GM23338 (cell line): ENCODE results near the gene SGCD.

Source experiments
- CTCF ChIP-seq, 2 experiments: fragments of 200-600 bp in 1 of 2; sonication (generic) in 1 of 2; conservative IDR thresholded peaks; 2 replicates each; pipeline versions ENCODE4 v1.5.1 to v1.6.1; 2016 to 2017; ENCODE audit warnings: antibody characterized with exemption in 2 of 2, low read depth in 2 of 2, mild to moderate bottlenecking in 2 of 2, moderate library complexity in 1 of 2
- EZH2 ChIP-seq: fragments of 200-600 bp; sonication (generic); IDR thresholded peaks from one replicate; pipeline ENCODE4 v1.8.0; 2017; ENCODE audit warnings: antibody characterized with exemption, mild to moderate bottlenecking, low read depth; ENCODE audit not compliant: unreplicated experiment
- EZH2phosphoT487 ChIP-seq: fragments of 200-600 bp; sonication (generic); IDR thresholded peaks from one replicate; pipeline ENCODE4 v1.8.1; 2018; ENCODE audit warnings: antibody characterized with exemption; ENCODE audit not compliant: unreplicated experiment
- JUNB ChIP-seq: IDR thresholded peaks from one replicate; pipeline ENCODE4 v1.6.1; 2016; ENCODE audit warnings: antibody characterized with exemption; ENCODE audit not compliant: unreplicated experiment
- NANOG ChIP-seq: IDR thresholded peaks from 2 replicates; pipeline ENCODE4 v1.6.1; 2016; ENCODE audit warnings: antibody characterized with exemption, borderline replicate concordance
- POLR2AphosphoS5 ChIP-seq: IDR thresholded peaks from 2 replicates; pipeline ENCODE4 v1.6.1; 2016; ENCODE audit warnings: antibody characterized with exemption, low read depth
- STAT1 ChIP-seq: IDR thresholded peaks from one replicate; pipeline ENCODE4 v1.6.1; 2016; ENCODE audit warnings: antibody characterized with exemption; ENCODE audit not compliant: unreplicated experiment
- ZNF331 ChIP-seq: fragments of 250-450 bp; sonication (Bioruptor Pico); IDR thresholded peaks from 2 replicates; pipeline ENCODE4 v1.5.0; 2020; ENCODE audit warnings: low read depth, mild to moderate bottlenecking, moderate library complexity
- TF ChIP-seq, protein P1 (sequence below): IDR thresholded peaks from one replicate; pipeline ENCODE4 v1.6.1; 2018; ENCODE audit warnings: antibody characterized with exemption; ENCODE audit not compliant: unreplicated experiment

DNA sequence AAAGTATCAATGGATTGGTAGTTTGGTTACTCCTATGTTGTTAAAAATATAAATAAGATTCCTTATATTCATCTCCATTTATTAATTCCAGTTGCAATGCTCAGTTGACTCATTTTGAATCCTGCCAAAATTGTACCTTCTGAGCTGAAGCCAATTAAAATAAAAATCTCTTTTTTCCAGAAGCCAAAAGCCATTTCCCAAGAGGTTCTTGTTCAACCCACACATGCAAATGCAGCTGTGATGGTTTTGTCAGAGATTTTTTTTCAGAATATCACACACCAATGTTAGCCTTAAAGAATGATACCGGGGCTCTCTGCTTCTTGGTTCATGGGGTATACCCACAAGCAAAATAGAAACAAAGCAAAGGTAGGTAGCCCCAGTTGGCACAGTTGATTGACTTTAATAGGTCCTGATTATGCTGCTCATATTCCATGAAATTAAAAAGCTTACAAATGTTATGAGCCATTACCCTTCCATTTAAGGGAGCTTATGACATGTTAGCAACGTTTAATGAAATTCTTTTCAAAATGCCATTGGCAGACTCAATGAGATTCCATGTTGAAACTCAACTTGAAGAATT is 208.0 kb downstream of the SGCD start:
- no peak for TF ChIP-seq CTCF (conservative IDR thresholded peaks at IDR 0.05; ENCODE audit: low read depth in 2 of 2)
- TF ChIP-seq JUNB = no peak
- TF ChIP-seq, protein P1, sequence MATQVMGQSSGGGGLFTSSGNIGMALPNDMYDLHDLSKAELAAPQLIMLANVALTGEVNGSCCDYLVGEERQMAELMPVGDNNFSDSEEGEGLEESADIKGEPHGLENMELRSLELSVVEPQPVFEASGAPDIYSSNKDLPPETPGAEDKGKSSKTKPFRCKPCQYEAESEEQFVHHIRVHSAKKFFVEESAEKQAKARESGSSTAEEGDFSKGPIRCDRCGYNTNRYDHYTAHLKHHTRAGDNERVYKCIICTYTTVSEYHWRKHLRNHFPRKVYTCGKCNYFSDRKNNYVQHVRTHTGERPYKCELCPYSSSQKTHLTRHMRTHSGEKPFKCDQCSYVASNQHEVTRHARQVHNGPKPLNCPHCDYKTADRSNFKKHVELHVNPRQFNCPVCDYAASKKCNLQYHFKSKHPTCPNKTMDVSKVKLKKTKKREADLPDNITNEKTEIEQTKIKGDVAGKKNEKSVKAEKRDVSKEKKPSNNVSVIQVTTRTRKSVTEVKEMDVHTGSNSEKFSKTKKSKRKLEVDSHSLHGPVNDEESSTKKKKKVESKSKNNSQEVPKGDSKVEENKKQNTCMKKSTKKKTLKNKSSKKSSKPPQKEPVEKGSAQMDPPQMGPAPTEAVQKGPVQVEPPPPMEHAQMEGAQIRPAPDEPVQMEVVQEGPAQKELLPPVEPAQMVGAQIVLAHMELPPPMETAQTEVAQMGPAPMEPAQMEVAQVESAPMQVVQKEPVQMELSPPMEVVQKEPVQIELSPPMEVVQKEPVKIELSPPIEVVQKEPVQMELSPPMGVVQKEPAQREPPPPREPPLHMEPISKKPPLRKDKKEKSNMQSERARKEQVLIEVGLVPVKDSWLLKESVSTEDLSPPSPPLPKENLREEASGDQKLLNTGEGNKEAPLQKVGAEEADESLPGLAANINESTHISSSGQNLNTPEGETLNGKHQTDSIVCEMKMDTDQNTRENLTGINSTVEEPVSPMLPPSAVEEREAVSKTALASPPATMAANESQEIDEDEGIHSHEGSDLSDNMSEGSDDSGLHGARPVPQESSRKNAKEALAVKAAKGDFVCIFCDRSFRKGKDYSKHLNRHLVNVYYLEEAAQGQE = no peak
- TF ChIP-seq EZH2 = no peak
- no peak for TF ChIP-seq POLR2AphosphoS5
- TF ChIP-seq EZH2phosphoT487 = no peak
- TF ChIP-seq STAT1 = no peak
- no peak for TF ChIP-seq ZNF331
- TF ChIP-seq NANOG = no peak
